ENCODE results near the gene BMPR1A. TPM values are rescaled to one million over a fixed set of nuclear protein-coding genes. Genes with fewer than 3 reads are reported as not detected.

Gene BMPR1A
- total RNA-seq, 4 donors from 2014 or later = 26.5 to 44.9 (median 37.1) TPM

DNA sequence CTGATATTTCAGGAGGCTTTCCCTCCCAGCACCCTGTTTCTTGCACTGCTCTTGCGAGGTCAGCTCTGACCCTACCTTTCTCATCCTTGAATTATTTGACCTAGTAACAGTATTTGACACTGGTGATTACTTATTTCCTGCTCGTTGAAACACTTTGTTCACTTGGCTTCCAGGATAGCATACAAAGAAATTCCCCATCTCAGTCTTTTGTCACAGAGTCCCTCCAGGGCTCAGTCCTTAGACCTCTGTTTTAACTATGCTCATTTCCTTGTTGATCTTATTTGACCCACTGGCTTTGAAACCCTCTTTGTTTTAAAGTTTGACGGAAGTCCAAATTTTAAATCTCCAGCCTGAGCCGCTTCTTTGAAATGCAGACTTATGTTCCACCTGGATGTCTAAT lies 29.9 kb downstream of the BMPR1A start:
- no peak for ATAC-seq (ENCODE audit: low FRiP score)
- DNase-seq (ENCODE audit: low spot score) = no peak
- no peak for TF ChIP-seq CTCF (IDR thresholded peaks at IDR 0.05)

DNA sequence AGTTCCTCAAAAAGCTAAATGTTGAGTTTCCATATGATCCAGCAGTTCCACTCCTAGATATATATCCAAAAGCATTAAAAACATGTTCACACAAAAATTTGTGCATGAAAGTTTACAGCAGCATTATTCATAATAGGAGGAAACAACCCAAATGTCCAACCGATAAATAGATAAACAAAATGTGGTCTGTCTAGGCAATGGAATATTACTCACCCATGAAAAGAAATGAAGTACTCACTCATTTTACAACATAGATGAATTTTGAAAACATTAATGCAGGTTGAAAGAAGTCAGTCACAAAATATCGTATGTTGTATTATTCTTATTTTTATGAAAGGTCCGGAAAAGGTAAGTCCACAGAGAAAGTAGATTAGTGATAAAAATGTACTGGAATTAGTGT lies 34.0 kb downstream of the BMPR1A start:
- TF ChIP-seq CTCF (IDR thresholded peaks at IDR 0.05) = no peak
- no peak for ATAC-seq (ENCODE audit: low FRiP score)
- no peak for DNase-seq (ENCODE audit: low spot score)

GRCh38 chr10:86792461-86793167 lies 36.2 kb downstream of the BMPR1A start:
- DNase-seq (ENCODE audit: low spot score) (no peak), ATAC-seq (ENCODE audit: low FRiP score) (no peak)
- TF ChIP-seq CTCF (IDR thresholded peaks at IDR 0.05) = no peak

GRCh38 chr10:86793696-86794095 lies 37.3 kb downstream of the BMPR1A start:
- DNase-seq (ENCODE audit: low spot score) (no peak), ATAC-seq (ENCODE audit: low FRiP score) (no peak)
- no peak for TF ChIP-seq CTCF (IDR thresholded peaks at IDR 0.05)

DNA sequence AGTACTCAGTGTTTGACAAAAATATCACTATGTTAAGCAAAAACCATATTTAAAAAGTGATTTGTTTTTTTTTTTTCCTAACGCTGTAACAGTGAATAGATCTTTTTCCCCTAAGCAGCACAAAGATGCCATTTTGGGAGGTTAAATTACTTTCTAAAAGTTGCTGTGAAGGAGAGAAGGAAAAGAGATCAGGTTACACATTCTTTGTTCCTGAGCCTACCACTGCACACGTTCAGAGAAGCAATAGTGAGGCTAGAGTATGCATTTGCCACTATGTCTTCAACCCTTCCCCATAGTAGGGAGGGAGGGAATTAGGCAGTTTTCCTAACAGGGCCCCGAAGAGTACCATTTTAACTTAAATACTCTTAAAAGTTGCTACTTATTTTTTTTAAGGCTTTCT lies 38.9 kb downstream of the BMPR1A start:
- DNase-seq (ENCODE audit: low spot score) (no peak), ATAC-seq (ENCODE audit: low FRiP score) (peak; percentile 82)
- no peak for TF ChIP-seq CTCF (IDR thresholded peaks at IDR 0.05)

DNA sequence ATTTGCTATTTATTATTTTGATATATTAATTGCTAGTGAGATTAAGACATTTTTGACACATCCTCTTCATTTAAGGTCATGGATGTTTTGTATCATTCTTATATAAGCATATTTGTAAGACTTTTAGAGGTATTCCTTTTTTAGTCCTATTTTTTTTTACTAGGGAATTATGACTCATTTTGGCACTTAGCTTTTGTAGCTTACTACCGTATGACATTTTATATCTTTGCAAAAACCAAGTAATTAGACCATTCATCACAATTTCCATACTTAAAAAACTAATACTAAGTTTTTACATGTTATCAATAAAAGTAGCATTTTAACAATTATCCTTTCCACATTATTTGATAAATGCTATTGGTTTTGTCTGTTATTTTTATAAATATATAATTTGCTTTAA lies 41.6 kb downstream of the BMPR1A start:
- TF ChIP-seq CTCF (IDR thresholded peaks at IDR 0.05) = no peak
- DNase-seq (ENCODE audit: low spot score) = no peak
- no peak for ATAC-seq (ENCODE audit: low FRiP score)

DNA sequence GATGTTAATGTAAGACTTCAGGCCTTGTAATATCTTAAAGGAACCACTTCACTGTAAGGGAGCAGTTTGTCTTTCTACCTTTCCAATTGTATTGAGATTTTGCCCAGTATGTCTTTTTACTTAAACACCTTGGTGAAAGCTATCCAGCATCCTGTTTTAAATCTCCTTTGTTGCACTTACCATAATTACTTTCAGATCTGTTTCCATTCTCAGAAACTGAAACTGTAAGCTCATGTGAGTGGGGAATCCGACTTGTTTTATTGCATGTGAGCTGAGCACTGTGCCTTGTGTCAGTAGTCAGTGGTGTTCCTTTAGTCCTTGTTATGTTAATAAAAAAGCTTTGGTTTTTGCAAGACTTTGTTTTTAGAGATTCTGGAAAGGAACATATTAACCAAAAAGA lies 42.2 kb downstream of the BMPR1A start:
- ATAC-seq (ENCODE audit: low FRiP score) (no peak), DNase-seq (ENCODE audit: low spot score) (no peak)
- no peak for TF ChIP-seq CTCF (IDR thresholded peaks at IDR 0.05)
